ENCODE data around the gene GPC5. TPM values are rescaled to one million over a fixed set of nuclear protein-coding genes. Genes with fewer than 3 reads are reported as not detected.

GPC5 gene
- total and polyA plus RNA-seq, 2 of the 13 experiments (the other 11 are each of a cell fraction or from before 2014, with no cell fraction given) = 0.02 to 0.07 TPM

GRCh38 chr13:91805605-91806004 is 407.2 kb downstream of the GPC5 start:
- Histone ChIP-seq H3K4me3 (replicated peaks in 1 of 3; ENCODE audit: insufficient read depth in 1 of 3, low read depth in 2 of 3, low read length in 3 of 3) (no peak overlapping the region), H3K36me3 (replicated peaks in 1 of 2; ENCODE audit: control insufficient read depth in 1 of 2, insufficient read depth in 2 of 2, low read length in 2 of 2) (no peaks in the 10 kb centered on the region), H3K9me3 (ENCODE audit: low read length) (no peaks in the 10 kb centered on the region), H2AFZ (ENCODE audit: low read length) (no peak overlapping the region), H3K27me3 (ENCODE audit: control insufficient read depth in 1 of 2, insufficient read depth in 2 of 2, low read length in 2 of 2) (no peaks in the 10 kb centered on the region), H4K20me1 (ENCODE audit: insufficient read depth, low read length) (no peaks in the 10 kb centered on the region), H3K9ac (ENCODE audit: insufficient read depth, low read depth, low read length) (no peak overlapping the region), H3K79me2 (ENCODE audit: insufficient read depth, low read length) (no peaks in the 10 kb centered on the region), H3K4me2 (ENCODE audit: low read depth, low read length) (no peak overlapping the region), H3K4me1 (ENCODE audit: insufficient read depth, low read length) (no peaks in the 10 kb centered on the region), H3K27ac (ENCODE audit: extremely low read length, insufficient read depth, low read length) (no peak overlapping the region)
- intact Hi-C loops (cut with micrococcal nuclease; ENCODE audit: unreplicated experiment) = no loop called here
- FAIRE-seq (no peak), DNase-seq (ENCODE audit: low spot score) (no peak), ATAC-seq (no peak)
- no TSS peak for BruUV-seq (replicated peaks)
- ChIA-PET CTCF (ENCODE audit: low intra/inter-chr PET ratio, low total read pairs) (no interaction called here), POLR2A (no interaction called here)
- in situ Hi-C loops (cut with HindIII; ENCODE audit: extremely low pct_ligation_motif_present, low pct_unique_long_range_greater_than_20kb) = no loop called here
- WGBS (ENCODE audit: low lambda C conversion rate) = 0% methylated on average over 1 of the region's 1 CpG
- TF ChIP-seq ZBTB44 (CRISPR knock-in tag; IDR thresholded peaks at IDR 0.05) (no peak), HOXD1 (CRISPR knock-in tag; IDR thresholded peaks at IDR 0.05) (no peak), TBX2 (CRISPR knock-in tag; IDR thresholded peaks at IDR 0.05; ENCODE audit: borderline replicate concordance) (no peak), ZBTB14 (CRISPR knock-in tag; IDR thresholded peaks at IDR 0.05) (no peak), ZNF510 (CRISPR knock-in tag; IDR thresholded peaks at IDR 0.05; ENCODE audit: low read depth) (no peak), ZFAT (CRISPR knock-in tag; conservative IDR thresholded peaks at IDR 0.05) (no peak), ZBTB46 (CRISPR knock-in tag; IDR thresholded peaks at IDR 0.05; ENCODE audit: borderline replicate concordance) (no peak), ZBTB49 (CRISPR knock-in tag; IDR thresholded peaks at IDR 0.05; ENCODE audit: borderline replicate concordance) (no peak), ZNF280B (CRISPR knock-in tag; IDR thresholded peaks at IDR 0.05; ENCODE audit: borderline replicate concordance) (no peak), ZBTB3 (CRISPR knock-in tag; IDR thresholded peaks at IDR 0.05; ENCODE audit: borderline replicate concordance, low read depth) (no peak), ZSCAN21 (CRISPR knock-in tag; IDR thresholded peaks at IDR 0.05; ENCODE audit: borderline replicate concordance) (no peak), NAIF1 (CRISPR knock-in tag; IDR thresholded peaks at IDR 0.05; ENCODE audit: borderline replicate concordance) (no peak), PAF1 (CRISPR knock-in tag; IDR thresholded peaks at IDR 0.05) (no peak), ZNF501 (CRISPR knock-in tag; IDR thresholded peaks at IDR 0.05) (no peak)

All from HepG2 (cell line).